ENCODE data around the gene RASGRF1.

DNA sequence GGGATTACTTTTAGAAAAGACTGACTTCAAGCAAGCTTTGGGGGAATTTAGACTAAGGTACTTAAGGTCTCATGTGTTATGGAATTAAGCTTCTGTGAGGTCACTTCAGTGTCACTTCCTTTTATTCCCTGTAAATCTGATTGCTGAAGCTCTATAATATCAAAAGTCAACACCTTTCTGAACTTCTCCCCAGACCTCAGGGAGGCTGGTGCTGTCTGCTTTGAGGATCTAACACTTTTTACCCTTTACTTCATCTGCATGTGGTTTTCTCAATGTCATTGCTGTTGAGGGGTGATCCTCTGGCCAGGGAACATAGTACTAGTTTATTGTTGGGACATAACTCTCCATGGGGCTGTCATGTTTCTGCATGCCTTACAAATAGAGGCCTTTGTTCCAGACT is 41.8 kb upstream of the RASGRF1 start:
- no peak for TF ChIP-seq MZF1 (tag by site-specific recombination; IDR thresholded peaks at IDR 0.05; ENCODE audit: borderline replicate concordance)
- TF ChIP-seq, protein P1, sequence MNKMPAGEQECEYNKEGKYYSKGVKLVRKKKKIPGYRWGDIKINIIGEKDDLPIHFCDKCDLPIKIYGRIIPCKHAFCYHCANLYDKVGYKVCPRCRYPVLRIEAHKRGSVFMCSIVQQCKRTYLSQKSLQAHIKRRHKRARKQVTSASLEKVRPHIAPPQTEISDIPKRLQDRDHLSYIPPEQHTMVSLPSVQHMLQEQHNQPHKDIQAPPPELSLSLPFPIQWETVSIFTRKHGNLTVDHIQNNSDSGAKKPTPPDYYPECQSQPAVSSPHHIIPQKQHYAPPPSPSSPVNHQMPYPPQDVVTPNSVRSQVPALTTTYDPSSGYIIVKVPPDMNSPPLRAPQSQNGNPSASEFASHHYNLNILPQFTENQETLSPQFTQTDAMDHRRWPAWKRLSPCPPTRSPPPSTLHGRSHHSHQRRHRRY (tag by site-specific recombination; IDR thresholded peaks at IDR 0.05): no peak

Measured in HEK293 (cell line).